DND-41 (cell line): ENCODE measurements around the gene SPSB1.

Experiments
- EZH2 ChIP-seq: IDR thresholded peaks from 3 replicates; pipeline ENCODE4 v1.6.1; 2012; ENCODE audit warnings: borderline replicate concordance, low read depth, mild to moderate bottlenecking, moderate library complexity, low read length, inconsistent platforms; ENCODE audit not compliant: severe bottlenecking
- TF ChIP-seq, protein P1 (sequence below): IDR thresholded peaks from 2 replicates; pipeline ENCODE4 v1.5.1; 2012; ENCODE audit warnings: borderline replicate concordance, low read length, moderate library complexity, mild to moderate bottlenecking; ENCODE audit not compliant: poor library complexity, severe bottlenecking; ENCODE audit errors: extremely low read depth

DNA sequence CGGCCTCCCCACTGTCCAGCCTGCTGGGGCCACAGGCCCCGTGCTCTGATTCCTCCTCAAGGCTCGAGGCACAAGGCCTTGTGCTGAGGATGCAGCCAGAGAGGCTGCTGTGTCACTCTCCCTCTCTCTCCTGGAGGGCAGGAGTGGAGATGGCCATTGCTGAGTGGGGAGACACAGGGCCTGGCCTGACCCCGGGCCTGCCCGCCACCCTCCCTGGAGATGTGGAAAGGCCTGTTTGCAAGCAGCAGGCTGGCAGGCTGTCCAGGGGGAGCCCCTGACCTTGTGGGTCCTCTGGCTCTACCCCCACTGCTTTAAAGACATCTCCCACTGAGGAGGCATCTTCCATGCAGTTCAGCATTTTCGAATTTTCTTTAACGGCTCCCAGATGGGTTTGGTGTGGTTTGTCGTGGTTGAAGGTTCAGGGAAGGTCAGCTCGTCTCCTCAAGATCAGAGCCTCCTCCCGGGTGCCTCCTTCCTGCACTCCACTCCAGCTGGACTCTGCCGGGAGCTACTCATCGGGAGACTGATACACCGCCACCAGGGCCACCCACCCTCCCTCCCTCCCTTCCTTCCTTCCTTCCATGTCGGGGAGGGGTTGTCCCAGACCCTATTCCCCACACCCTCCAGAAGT is 69.1 kb downstream of the SPSB1 start:
- TF ChIP-seq, protein P1, sequence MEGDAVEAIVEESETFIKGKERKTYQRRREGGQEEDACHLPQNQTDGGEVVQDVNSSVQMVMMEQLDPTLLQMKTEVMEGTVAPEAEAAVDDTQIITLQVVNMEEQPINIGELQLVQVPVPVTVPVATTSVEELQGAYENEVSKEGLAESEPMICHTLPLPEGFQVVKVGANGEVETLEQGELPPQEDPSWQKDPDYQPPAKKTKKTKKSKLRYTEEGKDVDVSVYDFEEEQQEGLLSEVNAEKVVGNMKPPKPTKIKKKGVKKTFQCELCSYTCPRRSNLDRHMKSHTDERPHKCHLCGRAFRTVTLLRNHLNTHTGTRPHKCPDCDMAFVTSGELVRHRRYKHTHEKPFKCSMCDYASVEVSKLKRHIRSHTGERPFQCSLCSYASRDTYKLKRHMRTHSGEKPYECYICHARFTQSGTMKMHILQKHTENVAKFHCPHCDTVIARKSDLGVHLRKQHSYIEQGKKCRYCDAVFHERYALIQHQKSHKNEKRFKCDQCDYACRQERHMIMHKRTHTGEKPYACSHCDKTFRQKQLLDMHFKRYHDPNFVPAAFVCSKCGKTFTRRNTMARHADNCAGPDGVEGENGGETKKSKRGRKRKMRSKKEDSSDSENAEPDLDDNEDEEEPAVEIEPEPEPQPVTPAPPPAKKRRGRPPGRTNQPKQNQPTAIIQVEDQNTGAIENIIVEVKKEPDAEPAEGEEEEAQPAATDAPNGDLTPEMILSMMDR = no peak
- no peak for TF ChIP-seq EZH2
